Testis (tissue), 3 donors: ENCODE data around the gene CLN6. TPM values are rescaled to one million over a fixed set of nuclear protein-coding genes. Genes with fewer than 3 reads are reported as not detected.

ENCODE experiments used
- DNase-seq: peaks from one replicate; pipeline ENCODE4 v3.0.0-alpha.2; 2019
- H3K27ac ChIP-seq, 2 donors: fragments of 200-600 bp; sonication (generic); one replicate each; pipeline ENCODE4 v1.5.1; 2019
- H3K27me3 ChIP-seq: fragments of 200-600 bp; sonication (generic); one replicate; pipeline ENCODE4 v1.5.1; 2019
- H3K36me3 ChIP-seq: fragments of 200-600 bp; sonication (generic); one replicate; pipeline ENCODE4 v1.5.1; 2017; ENCODE audit warnings: low read depth; ENCODE audit errors: missing control alignments
- H3K4me1 ChIP-seq: fragments of 200-600 bp; sonication (generic); one replicate; pipeline ENCODE4 v1.5.1; 2019
- H3K4me3 ChIP-seq, 2 donors: fragments of 200-600 bp; sonication (generic); one replicate each; pipeline ENCODE4 v1.5.1; 2017 to 2019
- H3K9me3 ChIP-seq: fragments of 200-600 bp; sonication (generic); one replicate; pipeline ENCODE4 v1.5.1; 2017
- CTCF ChIP-seq, 3 experiments: fragments of 450-650 bp in 2 of 3; fragments of 200-600 bp in 1 of 3; sonication (generic) in 1 of 3; IDR thresholded peaks; one replicate each; pipeline ENCODE4 v1.5.1; 2016 to 2019; ENCODE audit warnings: antibody characterized with exemption in 3 of 3, mild to moderate bottlenecking in 2 of 3, moderate library complexity in 1 of 3
- POLR2A ChIP-seq: fragments of 450-650 bp; IDR thresholded peaks from one replicate; pipeline ENCODE4 v1.6.1; 2017; ENCODE audit warnings: antibody characterized with exemption, mild to moderate bottlenecking, moderate library complexity
- WGBS, 2 donors: methylation state at CpG; one replicate each; pipeline ENCODE4 v1.1.5; 2018; 5-methylcytosine and 5-hydroxymethylcytosine counted together
- intact Hi-C: fragments of 100-400 bp; cut with DNase I; formaldehyde crosslinking; loops from one replicate; pipeline ENCODE4 v1.15.1; 2023; ENCODE audit warnings: low total_unique reads
- polyA plus RNA-seq: library from polyadenylated mRNA; stranded (reverse); fragments of 350-450 nt; fragmentation: Illumina TruSeq; extraction: RNeasy Lipid Tissue Mini Kit (QIAGEN cat#74804); gene quantifications from one replicate; pipeline ENCODE4 v1.2.3, GENCODE V29; 2014; ENCODE audit warnings: low read depth, low replicate concordance; ENCODE audit not compliant: insufficient read depth
- total RNA-seq, 2 donors: library from RNA; depleted of rRNA; stranded (reverse); fragments of >200 nt; gene quantifications; one replicate each; pipeline ENCODE4 v1.2.3, GENCODE V29; 2016

CLN6 gene
- total and polyA plus RNA-seq, 3 donors from 2014 or later, result 23.3 to 58.8 (median 39.7) TPM

- no peaks in the 10 kb centered on the region for H3K9me3 ChIP-seq
- WGBS, 2 donors, result 92% methylated on average over 4 of the region's 4 CpGs
- no peaks in the 10 kb centered on the region for H3K27me3 ChIP-seq
- no peak overlapping the region for H3K27ac ChIP-seq
- intact Hi-C loops, result no loop called here
- H3K4me1 ChIP-seq, result peaks cover 20% of the 10 kb centered on the region
- no peak for DNase-seq
- H3K36me3 ChIP-seq, result no peaks in the 10 kb centered on the region
- TF ChIP-seq POLR2A (no peak), CTCF (IDR thresholded peaks at IDR 0.05) (no peak)
- H3K4me3 ChIP-seq, result no peak overlapping the region
These were observed 37.4 kb downstream of the CLN6 start for GRCh38 chr15:68192117-68192516.

GRCh38 chr15:68191555-68191954, 38.0 kb downstream of the CLN6 start:
- TF ChIP-seq POLR2A (no peak), CTCF (IDR thresholded peaks at IDR 0.05) (no peak)
- Histone ChIP-seq H3K36me3 (no peaks in the 10 kb centered on the region), H3K4me3 (no peak overlapping the region), H3K27me3 (no peaks in the 10 kb centered on the region), H3K27ac (no peak overlapping the region), H3K9me3 (no peaks in the 10 kb centered on the region), H3K4me1 (peaks cover 17% of the 10 kb centered on the region)
- intact Hi-C loops, result no loop called here
- no peak for DNase-seq
- 60 to 76% methylated on average over 3 of the region's 3 CpGs for WGBS, 2 donors

- peaks cover 19% of the 10 kb centered on the region for H3K4me1 ChIP-seq
- no peaks in the 10 kb centered on the region for H3K9me3 ChIP-seq
- H3K27ac ChIP-seq, result no peak overlapping the region
- intact Hi-C loops, result no loop called here
- DNase-seq, result no peak
- WGBS, 2 donors, result 84 to 90% methylated on average over 4 of the region's 4 CpGs
- H3K36me3 ChIP-seq, result no peaks in the 10 kb centered on the region
- no peak overlapping the region for H3K4me3 ChIP-seq
- H3K27me3 ChIP-seq, result no peaks in the 10 kb centered on the region
- TF ChIP-seq POLR2A (no peak), CTCF (IDR thresholded peaks at IDR 0.05) (no peak)
These were observed 39.5 kb downstream of the CLN6 start for GRCh38 chr15:68190048-68190447.

GRCh38 chr15:68188647-68189046, 40.9 kb downstream of the CLN6 start:
- no peak for DNase-seq
- Histone ChIP-seq H3K4me3 (no peak overlapping the region), H3K27me3 (no peaks in the 10 kb centered on the region), H3K36me3 (no peaks in the 10 kb centered on the region), H3K9me3 (no peaks in the 10 kb centered on the region), H3K4me1 (peaks cover 19% of the 10 kb centered on the region), H3K27ac (peak overlapping the region; percentile 55 to 75)
- WGBS, 2 donors, result 67 to 78% methylated on average over 2 of the region's 2 CpGs
- TF ChIP-seq POLR2A (no peak), CTCF (IDR thresholded peaks at IDR 0.05) (no peak)
- intact Hi-C loops, result no loop called here

GRCh38 chr15:68187559-68187958, 42.0 kb downstream of the CLN6 start:
- no peaks in the 10 kb centered on the region for H3K9me3 ChIP-seq
- intact Hi-C loops, result no loop called here
- H3K4me3 ChIP-seq, result no peak overlapping the region
- no peaks in the 10 kb centered on the region for H3K36me3 ChIP-seq
- no peak for TF ChIP-seq CTCF (IDR thresholded peaks at IDR 0.05)
- no peak for TF ChIP-seq POLR2A
- no peaks in the 10 kb centered on the region for H3K27me3 ChIP-seq
- peaks cover 19% of the 10 kb centered on the region for H3K4me1 ChIP-seq
- DNase-seq, result peak; percentile 73
- peak overlapping the region; percentile 55 to 75 for H3K27ac ChIP-seq
- 24 to 53% methylated on average over 9 of the region's 9 CpGs for WGBS, 2 donors
